Ureter (tissue), 1 donor: ENCODE measurements around the gene LHPP. TPM values are rescaled to one million over a fixed set of nuclear protein-coding genes. Genes with fewer than 3 reads are reported as not detected.
A peak's percentile ranks its signal among the peaks of the same experiment; 100 is the strongest.
"Not testable (repeated sequence)": the region's sequence is repeated elsewhere in the genome, so short reads cannot be mapped to it uniquely, and the experiment has no call there.

Source experiments
- DNase-seq: peaks from one replicate; pipeline ENCODE4 v3.0.0-alpha.2; 2020; ENCODE audit warnings: low spot score
- total RNA-seq: library from RNA; stranded (reverse); gene quantifications from one replicate; pipeline ENCODE4 v1.2.4, GENCODE V29; 2023
- donor health status: DM: yes; HTN: yes; CAD: no.

LHPP gene
- total RNA-seq, 1 donor from 2014 or later, result 37.9 TPM

DNA sequence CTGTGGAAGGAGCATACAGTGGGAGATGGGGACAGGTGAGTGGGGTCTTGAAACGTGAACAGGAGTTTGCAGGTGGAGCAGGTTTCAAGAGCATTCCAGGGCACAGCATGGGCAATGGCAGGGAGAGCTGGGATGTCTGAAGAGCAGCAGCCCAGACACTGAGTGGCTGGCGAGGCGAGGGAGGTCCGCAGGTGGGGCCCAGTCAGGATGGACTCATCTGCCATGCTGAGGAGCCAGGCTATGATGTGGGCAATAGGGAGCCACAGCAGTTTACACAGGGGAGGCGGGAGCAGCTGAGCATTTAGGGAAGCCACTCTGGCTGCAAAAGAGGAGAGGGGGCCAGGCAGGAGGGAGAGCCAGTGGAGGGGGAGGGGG lies 143.8 kb downstream of the LHPP start:
- no peak for DNase-seq

DNA sequence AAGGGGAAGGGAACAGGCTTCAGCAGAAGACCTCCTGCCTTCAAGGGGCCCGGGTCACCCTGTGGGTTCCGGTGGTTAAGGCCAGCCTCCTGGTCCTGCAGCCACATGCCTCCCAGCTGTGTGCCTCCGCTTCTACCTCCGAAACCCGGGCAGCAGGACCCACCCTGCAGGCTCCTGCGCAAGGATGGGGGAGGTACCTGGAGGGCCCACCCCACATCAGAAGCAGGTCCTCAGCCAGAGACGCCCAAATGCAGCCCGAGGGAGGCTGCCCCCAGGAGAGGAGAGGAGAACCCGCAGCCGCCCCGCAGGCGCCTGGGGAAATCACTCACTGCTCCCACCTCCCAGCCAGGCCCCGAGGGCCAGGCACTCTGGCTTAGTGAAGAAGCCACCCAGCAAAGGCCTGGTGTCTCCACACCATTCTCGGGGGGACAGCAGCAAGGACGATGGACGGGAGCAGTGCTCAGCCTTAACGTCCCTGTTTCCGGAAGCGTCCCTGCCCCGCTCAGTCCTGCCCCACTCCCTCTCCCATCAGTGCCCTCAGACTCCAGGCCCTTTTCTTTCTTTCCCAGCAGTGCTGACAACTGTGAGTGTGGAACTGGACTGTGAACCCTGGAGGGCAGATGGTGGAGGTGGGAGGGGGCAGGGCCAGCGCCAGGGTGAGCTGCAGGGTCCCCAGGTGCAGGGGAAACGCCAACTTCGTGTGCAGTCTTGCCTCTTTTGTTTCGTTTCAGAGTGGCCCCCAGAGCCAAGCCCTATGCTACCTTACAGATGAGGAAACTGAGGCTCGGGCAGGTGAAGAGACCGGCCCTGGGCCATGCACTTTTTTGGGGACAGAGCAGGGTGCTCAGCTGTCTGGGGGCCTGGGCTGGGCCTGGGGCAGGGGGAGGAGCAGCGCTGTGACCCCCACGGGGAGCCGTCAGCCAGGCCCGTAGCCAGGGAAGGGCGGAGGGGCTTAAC lies 144.5 kb downstream of the LHPP start:
- DNase-seq, result no peak

DNA sequence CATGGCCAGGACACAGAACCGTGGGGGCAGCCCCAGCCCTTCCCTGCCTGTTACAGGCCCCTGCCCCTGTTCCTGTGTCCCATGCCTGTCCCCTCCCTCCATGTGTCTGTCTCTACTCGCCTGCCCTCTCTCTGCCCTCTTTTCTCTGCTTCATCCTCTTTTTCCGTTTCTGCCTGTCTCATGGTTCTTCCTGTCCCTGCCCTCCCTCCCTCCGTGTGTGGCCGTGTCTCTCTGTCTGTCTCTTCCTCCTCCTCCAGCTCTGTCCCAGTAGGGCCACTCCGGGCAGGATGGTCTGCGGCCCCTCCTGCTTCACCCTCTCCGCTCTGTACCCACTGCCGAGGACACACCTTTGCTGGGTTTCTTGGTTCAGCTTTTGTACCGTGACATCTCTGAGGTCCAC lies 145.2 kb downstream of the LHPP start:
- DNase-seq, result no peak

DNA sequence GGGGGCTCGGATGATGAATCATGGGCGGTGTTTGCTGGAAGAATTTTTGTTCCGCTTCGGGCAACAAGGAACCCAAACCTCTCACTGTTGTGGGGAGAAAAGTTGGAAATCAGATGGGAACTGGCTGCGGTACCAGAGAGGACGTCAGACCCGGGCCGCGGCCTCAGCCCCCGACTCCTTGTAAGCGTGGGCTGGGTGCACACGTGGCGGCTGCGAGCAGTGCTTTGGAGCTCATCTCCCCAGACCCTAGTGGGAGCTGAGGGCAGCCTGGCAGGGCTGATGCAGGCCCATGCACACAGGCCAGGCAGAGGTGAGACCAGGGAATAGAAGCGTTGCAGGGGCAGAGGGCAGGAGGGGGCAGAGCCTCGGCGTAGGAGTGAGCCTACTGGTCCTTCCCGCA lies 146.1 kb downstream of the LHPP start:
- no peak for DNase-seq

DNA sequence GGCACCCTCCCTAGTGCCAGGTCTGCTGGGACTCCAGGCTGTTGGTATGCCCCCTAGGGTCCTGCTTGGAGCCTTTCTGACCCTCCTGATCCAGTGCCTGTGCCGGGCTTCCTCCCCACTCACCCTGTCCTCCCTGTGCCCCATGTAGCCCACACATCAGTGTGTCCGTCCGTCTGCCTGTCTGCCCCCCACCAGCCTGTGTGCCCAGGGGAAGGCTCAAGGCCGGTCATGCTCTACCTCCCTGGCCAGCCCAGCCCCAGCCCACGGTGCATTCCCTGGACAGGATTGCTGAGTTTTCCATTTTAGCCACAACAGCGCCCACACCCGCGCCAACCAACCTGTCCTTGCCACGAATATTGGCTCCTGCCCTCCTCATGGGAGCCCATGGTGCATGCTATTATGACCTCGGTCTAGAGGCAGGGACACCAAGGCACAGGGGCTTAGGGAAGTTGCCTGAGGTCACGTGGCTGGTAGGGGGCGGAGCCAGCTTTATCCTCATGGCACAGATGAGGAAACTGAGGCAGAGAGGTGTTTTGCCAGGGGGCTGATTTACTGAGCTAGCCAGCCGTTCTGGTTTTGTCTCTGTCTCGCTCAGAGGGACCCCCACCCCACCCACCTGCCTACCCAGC lies 146.6 kb downstream of the LHPP start:
- DNase-seq, result no peak

DNA sequence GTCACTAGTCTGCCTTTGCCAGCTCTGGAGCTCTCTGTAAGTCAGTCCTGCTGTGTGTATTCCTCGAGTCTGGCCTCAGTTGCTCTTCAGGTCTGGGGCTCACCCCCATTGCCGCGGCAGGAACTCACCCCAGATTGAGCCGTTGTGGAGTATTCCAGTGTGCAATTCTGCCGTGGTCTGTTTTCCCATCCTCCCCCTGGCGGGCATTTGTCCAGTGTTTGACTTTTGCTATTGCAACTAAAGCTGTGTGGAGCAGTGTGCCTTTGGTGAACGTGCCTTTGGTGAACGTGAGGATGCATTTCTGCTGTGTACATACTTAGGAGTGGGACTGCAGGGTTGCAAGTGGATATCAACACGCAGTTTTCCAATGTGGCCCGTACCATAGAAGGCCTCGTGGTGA lies 148.1 kb downstream of the LHPP start:
- DNase-seq, result no peak

DNA sequence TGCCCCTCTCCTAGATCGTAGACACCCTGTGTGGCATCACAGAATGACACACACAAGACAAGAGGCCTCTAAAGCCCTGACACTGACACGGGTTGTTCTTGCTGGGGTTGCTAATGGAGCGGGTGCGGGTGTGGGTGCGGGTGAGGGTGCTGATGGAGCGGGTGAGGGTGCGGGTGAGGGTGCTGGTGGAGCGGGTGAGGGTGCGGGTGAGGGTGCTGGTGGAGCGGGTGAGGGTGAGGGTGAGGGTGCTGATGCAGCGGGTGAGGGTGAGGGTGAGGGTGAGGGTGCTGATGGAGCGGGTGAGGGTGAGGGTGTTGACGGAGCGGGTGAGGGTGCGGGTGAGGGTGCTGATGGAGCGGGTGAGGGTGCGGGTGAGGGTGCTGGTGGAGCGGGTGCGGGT lies 148.6 kb downstream of the LHPP start:
- peak; percentile 64 for DNase-seq

DNA sequence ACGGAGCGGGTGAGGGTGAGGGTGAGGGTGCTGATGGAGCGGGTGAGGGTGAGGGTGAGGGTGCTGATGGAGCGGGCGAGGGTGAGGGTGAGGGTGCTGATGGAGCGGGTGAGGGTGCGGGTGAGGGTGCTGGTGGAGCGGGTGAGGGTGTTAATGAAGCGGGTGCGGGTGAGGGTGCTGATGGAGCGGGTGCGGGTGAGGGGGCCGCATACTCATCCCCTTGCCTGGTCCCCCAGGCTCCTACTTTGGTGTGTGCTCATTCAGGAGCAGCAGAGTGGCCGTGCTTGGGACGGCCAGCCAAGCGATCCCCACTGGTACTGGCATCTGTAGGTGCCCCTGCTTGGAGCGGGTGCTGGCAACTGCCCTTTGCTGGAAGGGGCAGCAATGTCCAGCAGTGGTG lies 149.2 kb downstream of the LHPP start:
- DNase-seq, result not testable (repeated sequence)

DNA sequence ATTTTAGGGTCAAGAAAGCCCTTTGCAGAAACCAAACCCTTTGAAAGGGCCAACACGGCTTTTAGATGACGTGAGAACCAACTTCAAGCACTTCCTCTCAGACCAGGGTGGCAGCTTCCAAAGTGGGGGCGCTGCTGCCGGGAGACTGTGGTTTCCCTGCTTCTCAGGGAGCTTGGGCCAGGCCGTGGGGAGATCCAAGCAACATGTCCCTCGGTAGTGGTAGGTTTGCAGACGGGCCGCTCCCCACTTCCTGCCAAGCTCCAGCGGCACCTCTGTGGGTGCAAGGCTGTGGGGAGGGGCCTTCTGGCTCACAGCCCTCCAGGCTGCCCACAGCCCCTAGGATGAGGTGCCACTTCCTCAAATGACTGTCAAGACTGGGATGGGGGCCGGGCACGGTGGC lies 150.1 kb downstream of the LHPP start:
- DNase-seq, result no peak

DNA sequence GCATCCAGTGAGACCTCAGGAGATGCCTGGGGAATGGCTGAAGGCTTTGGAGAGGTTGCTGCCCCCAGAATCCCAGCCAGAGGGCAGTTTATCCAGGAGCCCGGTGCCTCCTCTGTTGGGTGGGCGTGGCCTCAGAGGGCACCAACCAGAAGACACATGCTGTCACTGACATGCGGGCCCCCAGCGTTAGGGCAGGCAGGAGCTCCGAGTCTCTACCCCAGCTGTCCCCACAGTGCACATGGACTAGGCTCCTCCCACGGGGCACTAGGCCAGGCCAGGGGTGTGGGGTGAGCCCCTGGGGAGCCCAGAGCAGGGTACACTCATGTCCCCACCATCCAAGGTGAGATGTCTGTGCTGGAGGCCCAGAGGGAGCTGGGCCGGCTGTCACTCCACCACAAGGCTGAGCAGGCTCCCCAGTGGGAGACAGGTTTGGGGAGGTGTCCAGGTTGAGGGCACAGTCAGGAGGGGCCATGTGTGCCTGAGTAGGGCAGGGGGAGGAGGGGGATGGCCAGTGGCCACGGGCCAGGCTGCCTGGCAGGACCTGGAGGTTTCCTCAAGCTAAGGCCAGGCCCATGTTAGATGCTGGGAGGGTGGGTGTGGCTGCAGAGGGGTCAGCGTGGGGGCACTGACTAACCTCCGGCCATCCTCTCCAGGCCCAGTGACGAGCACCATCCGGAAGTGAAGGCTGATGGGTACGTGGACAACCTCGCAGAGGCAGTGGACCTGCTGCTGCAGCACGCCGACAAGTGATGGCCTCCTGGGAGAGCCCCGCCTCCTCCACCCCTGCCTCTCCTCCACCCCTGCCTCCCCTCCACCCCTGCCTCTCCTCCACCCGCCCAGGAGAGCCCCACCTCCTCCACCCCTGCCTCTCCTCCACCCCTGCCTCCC lies 151.2 kb downstream of the LHPP start:
- no peak for DNase-seq

DNA sequence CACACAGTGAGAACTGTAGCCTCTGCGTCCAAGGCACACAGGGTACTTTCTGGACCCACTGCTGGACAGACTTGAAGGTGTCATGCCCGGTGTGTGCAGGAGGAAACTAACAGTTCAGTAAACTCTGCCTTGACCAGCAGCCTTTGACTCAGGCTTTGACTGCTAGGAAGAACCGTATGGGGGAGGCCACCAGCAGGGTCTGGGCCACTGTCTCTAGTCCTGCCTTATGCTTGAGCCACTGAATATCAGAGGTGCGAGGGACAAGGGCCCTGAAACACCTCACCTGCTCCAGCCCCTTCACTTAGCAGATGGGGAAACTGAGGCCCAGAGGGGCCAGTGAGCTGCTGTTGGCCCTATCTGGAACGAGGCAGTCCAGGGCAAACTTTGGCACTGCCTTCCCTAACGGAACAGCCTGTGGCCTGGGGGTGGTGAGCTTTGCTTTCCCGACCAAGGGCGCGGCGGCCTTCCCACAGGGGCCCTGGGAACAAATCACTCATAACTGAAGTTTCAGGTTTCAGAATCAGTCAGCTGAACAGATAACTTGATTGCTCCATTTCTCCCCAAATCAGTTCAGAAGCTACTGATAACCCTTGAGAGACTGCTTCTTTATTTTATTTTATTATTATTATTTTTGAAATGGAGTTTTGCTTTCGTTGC lies 152.5 kb downstream of the LHPP start:
- DNase-seq, result no peak

DNA sequence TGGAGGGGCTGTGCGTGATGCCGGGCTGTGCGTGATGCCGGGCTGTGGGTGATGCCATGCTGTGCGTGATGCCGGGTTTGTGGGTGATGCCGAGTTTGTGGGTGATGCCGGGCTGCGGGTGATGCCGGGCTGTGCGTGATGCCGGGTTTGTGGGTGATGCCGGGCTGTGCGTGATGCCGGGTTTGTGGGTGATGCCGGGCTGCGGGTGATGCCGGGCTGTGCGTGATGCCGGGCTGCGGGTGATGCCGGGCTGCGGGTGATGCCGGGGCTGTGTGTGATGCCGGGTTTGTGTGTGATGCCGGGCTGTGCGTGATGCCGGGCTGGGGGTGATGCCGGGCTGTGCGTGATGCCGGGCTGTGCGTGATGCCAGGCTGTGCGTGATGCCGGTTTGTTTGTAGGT lies 153.6 kb downstream of the LHPP start:
- DNase-seq, result no peak

DNA sequence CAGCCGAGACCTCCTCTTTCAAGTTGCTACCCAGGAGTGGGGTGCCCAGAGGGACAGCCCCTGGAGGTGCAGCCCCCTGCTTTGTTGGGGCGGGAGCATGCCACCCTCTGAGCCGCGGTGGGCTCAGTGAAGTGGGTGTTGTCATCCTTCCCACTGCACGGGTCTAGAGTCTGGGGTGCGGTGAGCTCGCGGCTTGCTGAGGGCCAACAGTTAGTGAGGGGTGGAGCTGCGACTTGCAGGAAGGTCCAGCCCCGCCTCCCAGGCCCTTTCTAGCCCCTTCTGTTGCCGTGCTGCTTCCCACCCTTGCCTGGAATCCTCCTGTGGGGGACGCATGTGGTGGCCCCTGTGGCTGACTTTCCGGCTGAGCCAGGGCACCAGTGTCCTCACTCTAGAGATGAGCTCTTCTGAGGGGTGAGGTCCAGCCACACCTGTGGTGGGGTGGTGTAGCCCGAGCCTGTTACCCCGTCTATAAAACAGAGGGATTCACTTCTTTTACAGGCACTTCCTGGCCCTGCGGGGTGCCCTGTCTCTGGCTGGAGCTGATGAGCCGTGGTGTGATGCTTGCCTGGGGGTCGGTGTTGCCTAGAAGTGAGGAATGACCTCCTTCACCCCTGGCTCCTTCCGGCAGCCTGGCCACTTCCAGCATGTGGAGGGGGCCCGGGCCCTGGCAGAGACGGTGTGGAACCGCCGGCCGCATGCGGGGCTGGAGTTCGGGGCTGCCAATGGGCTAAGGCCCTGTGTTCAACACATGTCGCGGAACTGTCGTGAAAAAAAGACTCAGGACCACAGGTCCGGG lies 154.6 kb downstream of the LHPP start:
- DNase-seq, result no peak

DNA sequence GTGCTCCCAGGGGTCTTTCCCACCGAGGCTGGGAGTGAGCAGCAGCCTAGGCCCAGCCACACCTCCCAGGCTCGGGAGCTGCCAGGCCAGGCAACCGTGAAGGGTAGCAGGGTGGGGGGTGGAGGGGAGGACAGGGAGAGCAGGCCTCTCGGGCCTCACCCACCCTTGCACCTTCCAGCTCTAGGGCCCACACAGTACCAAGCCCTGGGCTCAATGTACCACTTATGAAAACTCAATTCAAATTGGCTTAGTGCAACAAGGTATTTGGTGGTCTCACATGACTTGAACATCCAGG lies 155.2 kb downstream of the LHPP start:
- DNase-seq, result no peak

DNA sequence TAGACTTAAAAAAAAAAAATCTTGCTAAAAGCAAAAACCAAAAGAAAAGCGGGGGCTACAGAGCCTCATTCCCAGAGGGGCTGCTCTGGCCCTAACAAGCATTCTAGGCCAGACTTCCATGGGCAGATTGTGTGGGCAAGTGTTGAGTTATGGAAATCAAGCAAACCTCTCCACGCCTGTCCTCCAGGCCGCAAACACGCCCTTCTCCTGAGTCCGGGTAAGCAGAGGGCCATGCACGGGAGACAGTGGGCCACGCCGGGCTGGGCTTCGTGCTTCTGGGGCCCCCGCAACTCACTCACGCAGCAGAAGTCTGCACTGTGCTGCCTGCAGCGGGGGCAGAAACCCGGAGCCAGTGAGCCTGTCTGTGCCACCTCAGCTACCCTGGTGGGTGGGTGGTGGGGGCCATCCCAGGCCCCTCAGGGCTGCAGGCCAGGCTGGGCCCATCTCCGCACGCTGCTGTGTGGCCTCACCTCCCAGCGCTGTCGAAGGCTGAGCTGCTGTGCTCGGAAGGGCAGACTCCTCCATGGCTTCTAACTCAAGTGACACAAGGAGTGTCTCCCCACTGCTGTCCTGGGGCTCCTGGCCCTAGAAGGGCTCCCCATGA lies 156.9 kb downstream of the LHPP start:
- DNase-seq, result no peak

DNA sequence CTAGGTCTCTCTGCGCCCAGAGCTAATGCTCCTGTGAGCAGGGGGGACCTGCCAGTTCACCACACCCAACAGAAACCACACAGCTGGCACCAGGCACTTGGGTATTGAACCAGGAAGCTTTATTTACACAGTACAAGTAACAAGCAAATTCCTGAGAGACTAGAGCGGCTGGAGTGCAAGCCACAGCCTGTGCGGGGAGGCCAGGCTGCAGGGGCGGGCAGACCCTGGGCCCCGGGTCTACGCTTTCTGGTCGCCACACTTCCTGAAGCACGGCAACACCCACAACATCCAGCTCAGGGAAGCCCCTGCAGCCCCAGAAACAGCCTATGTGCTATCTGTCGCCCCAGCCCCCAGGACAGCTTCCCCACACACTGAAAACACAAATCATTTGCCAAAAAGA lies 157.6 kb downstream of the LHPP start:
- DNase-seq, result peak; percentile 76

DNA sequence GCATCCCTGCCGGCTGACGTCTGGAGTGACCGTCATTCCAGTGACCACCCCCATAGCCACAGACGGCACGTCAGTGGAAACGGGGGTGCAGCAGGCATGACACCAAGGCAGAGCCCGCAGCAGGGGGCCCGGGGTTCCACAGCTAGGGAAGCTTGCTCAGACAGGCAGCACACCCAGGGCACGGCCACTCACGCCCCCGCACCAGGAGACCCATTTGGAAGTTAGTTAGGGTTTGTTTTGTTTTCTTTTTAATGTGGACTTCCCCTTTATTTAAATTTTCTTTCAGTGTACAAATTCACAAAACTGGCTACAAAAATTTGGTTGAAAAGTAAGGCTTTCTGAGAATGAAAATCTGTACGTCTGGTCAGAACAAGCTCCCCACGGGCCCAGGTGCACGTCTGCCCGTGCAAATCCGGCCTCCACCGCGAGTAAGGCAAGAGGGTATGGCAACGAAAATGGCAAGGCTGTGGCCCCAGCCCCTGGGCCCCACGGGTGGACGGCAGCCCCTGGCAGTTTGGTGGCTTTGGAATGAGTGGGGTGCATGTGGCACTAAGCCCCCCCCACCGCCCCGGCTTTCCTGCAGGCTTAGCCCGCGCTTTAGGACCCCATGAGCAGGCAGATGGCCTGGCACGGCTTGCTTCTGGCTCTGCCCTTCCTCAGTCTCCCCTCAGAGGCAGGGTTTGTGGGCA lies 158.3 kb downstream of the LHPP start:
- DNase-seq, result no peak

DNA sequence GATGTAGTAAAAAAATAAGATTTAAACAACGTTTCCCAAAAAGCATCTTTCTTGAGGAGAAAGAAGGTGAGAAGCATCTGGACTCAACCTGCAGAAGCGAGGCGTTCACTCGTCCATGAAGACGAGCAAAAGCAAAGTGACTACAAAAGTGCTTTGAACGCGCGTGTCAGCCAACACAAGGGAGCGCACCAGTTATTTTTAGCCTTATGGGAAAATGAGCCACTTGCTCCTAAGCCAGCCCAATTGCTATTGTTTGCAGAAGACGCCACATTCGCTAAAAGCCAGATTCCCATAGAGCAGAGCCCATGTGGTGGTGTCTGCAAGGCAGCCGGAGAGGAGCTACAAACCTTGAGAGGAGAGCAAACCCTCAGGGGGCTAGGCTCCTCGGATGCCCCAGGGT lies 160.0 kb downstream of the LHPP start:
- DNase-seq, result no peak

DNA sequence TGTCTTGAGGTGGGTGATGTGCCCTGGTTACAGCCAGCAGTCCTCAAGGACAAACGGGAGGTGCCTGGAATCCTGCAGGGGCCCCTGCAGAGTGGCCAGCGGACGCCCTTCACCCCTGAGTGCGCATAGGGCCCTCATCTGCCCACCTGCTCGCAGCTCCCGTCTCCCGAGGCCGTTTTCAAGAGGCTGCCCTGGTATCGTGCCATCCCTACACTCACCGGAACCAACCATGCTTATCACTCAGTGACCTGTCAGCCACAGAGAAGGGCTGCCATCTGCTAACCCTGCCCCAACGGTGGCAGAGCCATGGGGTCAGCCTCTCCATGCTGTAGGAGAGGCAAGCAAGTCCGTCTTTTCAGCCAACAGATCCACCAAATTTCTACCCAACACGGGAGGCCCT lies 160.5 kb downstream of the LHPP start:
- DNase-seq, result no peak

DNA sequence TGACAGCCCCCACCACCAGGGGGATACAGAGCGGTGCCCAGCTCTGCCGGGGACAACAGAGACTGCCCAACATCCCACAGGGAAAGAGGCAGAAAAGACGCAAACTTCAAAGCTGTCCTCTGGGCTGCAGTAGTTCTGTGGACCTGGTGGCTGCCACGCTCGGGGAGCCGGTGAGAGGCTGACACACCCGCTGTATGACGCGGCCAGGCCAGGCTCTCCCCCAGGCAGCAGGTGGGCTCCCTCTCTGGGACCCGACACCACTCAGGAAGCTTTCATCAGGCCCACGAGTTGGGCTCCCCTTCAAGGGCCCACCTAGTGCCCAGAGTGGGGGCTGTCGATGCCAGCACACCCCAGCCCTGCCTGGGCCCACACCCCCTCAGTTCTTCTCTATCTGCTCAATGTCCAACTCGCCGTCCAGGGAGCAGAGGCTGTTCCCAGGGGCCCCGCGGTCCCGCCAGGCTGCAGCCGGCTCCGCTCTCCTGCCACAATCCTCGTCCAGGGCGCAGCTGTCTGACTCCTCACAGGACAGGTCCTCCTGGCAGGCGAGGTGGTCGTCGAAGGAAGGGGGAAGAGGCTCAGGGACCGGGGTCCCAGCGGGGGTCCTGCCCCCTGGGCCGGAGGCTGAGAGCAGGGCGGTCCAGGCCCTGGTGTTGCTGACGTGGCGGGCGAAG lies 161.4 kb downstream of the LHPP start:
- DNase-seq, result no peak
